DND-41 (cell line): ENCODE measurements around the gene KRTAP10-5.

Source experiments
- ATAC-seq: fragments of 200-7000 bp; cut with Tn5 transposase; 3 replicates; pipeline ENCODE4 v1.9.1; 2021; ENCODE audit warnings: low read depth; ENCODE audit not compliant: insufficient read depth
- DNase-seq: peaks from one replicate; pipeline ENCODE4 v3.0.0-alpha.2; 2020
- H2AFZ ChIP-seq: 2 replicates; pipeline ENCODE4 v1.6.0; 2012; ENCODE audit warnings: low read depth, low read length
- H3K27ac ChIP-seq: 2 replicates; pipeline ENCODE4 v1.5.1; 2012; ENCODE audit warnings: low read length, inconsistent platforms
- H3K27me3 ChIP-seq: fragments of 200-600 bp; sonication (generic); 2 replicates; pipeline ENCODE4 v1.6.0; 2012; ENCODE audit warnings: low read length, mild to moderate bottlenecking, inconsistent platforms; ENCODE audit not compliant: insufficient read depth, poor library complexity
- H3K36me3 ChIP-seq: 2 replicates; pipeline ENCODE4 v1.5.1; 2012; ENCODE audit warnings: low read length, inconsistent platforms; ENCODE audit not compliant: insufficient read depth
- H3K4me1 ChIP-seq: 2 replicates; pipeline ENCODE4 v1.5.1; 2012; ENCODE audit warnings: mild to moderate bottlenecking, low read length; ENCODE audit not compliant: insufficient read depth
- H3K4me2 ChIP-seq: 2 replicates; pipeline ENCODE4 v1.6.0; 2012; ENCODE audit warnings: mild to moderate bottlenecking, moderate library complexity, low read length, inconsistent platforms; ENCODE audit not compliant: insufficient read depth
- H3K4me3 ChIP-seq, 2 experiments: fragments of 200-600 bp in 1 of 2; shearing (Covaris generic) in 1 of 2; 2 replicates each; pipeline ENCODE4 v1.5.1; 2012 to 2016; ENCODE audit warnings: inconsistent platforms in 2 of 2, low read length in 2 of 2, mild to moderate bottlenecking in 2 of 2, low read depth in 1 of 2, moderate library complexity in 1 of 2
- H3K79me2 ChIP-seq: 2 replicates; pipeline ENCODE4 v1.6.0; 2012; ENCODE audit warnings: low read length, inconsistent platforms; ENCODE audit not compliant: insufficient read depth
- H3K9ac ChIP-seq: 2 replicates; pipeline ENCODE4 v1.6.0; 2012; ENCODE audit warnings: low read depth, mild to moderate bottlenecking, inconsistent platforms, low read length, moderate library complexity
- H3K9me3 ChIP-seq: 2 replicates; pipeline ENCODE4 v1.5.1; 2012; ENCODE audit warnings: low read length, moderate library complexity, mild to moderate bottlenecking, inconsistent platforms; ENCODE audit not compliant: insufficient read depth, severe bottlenecking
- H4K20me1 ChIP-seq: 2 replicates; pipeline ENCODE4 v1.6.0; 2012; ENCODE audit warnings: low read length; ENCODE audit not compliant: insufficient read depth
- CTCF ChIP-seq: IDR thresholded peaks from 2 replicates; pipeline ENCODE4 v1.5.1; 2012; ENCODE audit warnings: borderline replicate concordance, low read length, moderate library complexity, mild to moderate bottlenecking; ENCODE audit not compliant: poor library complexity, severe bottlenecking; ENCODE audit errors: extremely low read depth
- EZH2 ChIP-seq: IDR thresholded peaks from 3 replicates; pipeline ENCODE4 v1.6.1; 2012; ENCODE audit warnings: borderline replicate concordance, low read depth, mild to moderate bottlenecking, moderate library complexity, low read length, inconsistent platforms; ENCODE audit not compliant: severe bottlenecking

Gene KRTAP10-5

GRCh38 chr21:44615466-44615865 is 35.1 kb upstream of the KRTAP10-5 start:
- DNase-seq (no peak), ATAC-seq (no peak)
- H3K36me3 ChIP-seq = no peaks in the 10 kb centered on the region
- H3K79me2 ChIP-seq = no peaks in the 10 kb centered on the region
- H3K9ac ChIP-seq = no peak overlapping the region
- no peak overlapping the region for H3K4me3 ChIP-seq
- TF ChIP-seq CTCF (no peak), EZH2 (no peak)
- H3K27me3 ChIP-seq = no peaks in the 10 kb centered on the region
- H3K4me2 ChIP-seq = no peak overlapping the region
- H3K9me3 ChIP-seq = peaks cover 24% of the 10 kb centered on the region
- H4K20me1 ChIP-seq = no peaks in the 10 kb centered on the region
- no peak overlapping the region for H3K27ac ChIP-seq
- no peaks in the 10 kb centered on the region for H3K4me1 ChIP-seq
- no peak overlapping the region for H2AFZ ChIP-seq

- DNase-seq (no peak), ATAC-seq (no peak)
- Histone ChIP-seq H3K9me3 (peaks cover 24% of the 10 kb centered on the region), H3K27ac (no peak overlapping the region), H2AFZ (no peak overlapping the region), H3K27me3 (no peaks in the 10 kb centered on the region), H3K4me3 (no peak overlapping the region), H4K20me1 (no peaks in the 10 kb centered on the region), H3K36me3 (no peaks in the 10 kb centered on the region), H3K4me2 (no peak overlapping the region), H3K9ac (no peak overlapping the region), H3K79me2 (no peaks in the 10 kb centered on the region), H3K4me1 (no peaks in the 10 kb centered on the region)
- TF ChIP-seq CTCF = no peak
Observed at GRCh38 chr21:44614961-44615391, 34.6 kb upstream of the KRTAP10-5 start.

GRCh38 chr21:44614161-44614631 is 33.8 kb upstream of the KRTAP10-5 start:
- no peak for ATAC-seq
- H3K9me3 ChIP-seq = peaks cover 21% of the 10 kb centered on the region
- DNase-seq = no peak
- no peak overlapping the region for H2AFZ ChIP-seq
- TF ChIP-seq CTCF = no peak
- TF ChIP-seq EZH2 = no peak
- H3K79me2 ChIP-seq = no peaks in the 10 kb centered on the region
- H3K4me2 ChIP-seq = no peak overlapping the region
- no peak overlapping the region for H3K27ac ChIP-seq
- H3K4me1 ChIP-seq = no peaks in the 10 kb centered on the region
- no peak overlapping the region for H3K9ac ChIP-seq
- H3K27me3 ChIP-seq = no peaks in the 10 kb centered on the region
- no peaks in the 10 kb centered on the region for H4K20me1 ChIP-seq
- H3K4me3 ChIP-seq = no peak overlapping the region
- H3K36me3 ChIP-seq = no peaks in the 10 kb centered on the region
